LNCAP (cell line): ENCODE data around the gene IQCN.

Experiments used
- CTCF ChIP-seq: fragments of 450-650 bp; IDR thresholded peaks from 2 replicates; pipeline ENCODE4 v1.5.1; 2017; ENCODE audit warnings: mild to moderate bottlenecking

Gene IQCN

GRCh38 chr19:18317961-18318800 is 43.9 kb upstream of the IQCN start:
- no peak for TF ChIP-seq CTCF

GRCh38 chr19:18313398-18313797 is 39.1 kb upstream of the IQCN start:
- no peak for TF ChIP-seq CTCF

- no peak for TF ChIP-seq CTCF
Observed at GRCh38 chr19:18312092-18312534, 37.9 kb upstream of the IQCN start.

- TF ChIP-seq CTCF: no peak
Observed at GRCh38 chr19:18311502-18312091, 37.3 kb upstream of the IQCN start.

GRCh38 chr19:18310966-18311365 is 36.7 kb upstream of the IQCN start:
- TF ChIP-seq CTCF: no peak

- TF ChIP-seq CTCF: no peak
Observed at GRCh38 chr19:18310118-18310909, 36.1 kb upstream of the IQCN start.

GRCh38 chr19:18309525-18310064 is 35.3 kb upstream of the IQCN start:
- no peak for TF ChIP-seq CTCF
